ENCODE data around the gene LEP. TPM values are rescaled to one million over a fixed set of nuclear protein-coding genes. Genes with fewer than 3 reads are reported as not detected.

Gene LEP
- total RNA-seq, 1 experiment from 2014 or later = not detected

GRCh38 chr7:128260069-128260795 is 19.2 kb downstream of the LEP start:
- intact Hi-C loops (cut with micrococcal nuclease; ENCODE audit: unreplicated experiment) = no loop called here
- BruUV-seq (replicated peaks) = no TSS peak
- in situ Hi-C loops (cut with HindIII; ENCODE audit: low pct_unique_long_range_greater_than_20kb, low sequenced_read_pairs) = no loop called here
- DNase-seq (ENCODE audit: low read depth, low spot score) = no peak
- ChIA-PET CTCF (no interaction called here), POLR2A (no interaction called here)
- H3K27ac ChIP-seq (ENCODE audit: low read length) = no peak overlapping the region
- no peak for ATAC-seq
- no peaks in the 10 kb centered on the region for H3K36me3 ChIP-seq (ENCODE audit: control insufficient read depth, insufficient read depth, low read length)
- H3K9me3 ChIP-seq (ENCODE audit: control insufficient read depth, insufficient read depth, low read depth, low read length) = no peaks in the 10 kb centered on the region
- no peak overlapping the region for H3K4me3 ChIP-seq (ENCODE audit: low read depth in 2 of 2, low read length in 2 of 2)
- no peaks in the 10 kb centered on the region for H3K4me1 ChIP-seq (ENCODE audit: control insufficient read depth, insufficient read depth, low read length)
- no peaks in the 10 kb centered on the region; the same call in 1 of the 2 replicates for H3K27me3 ChIP-seq (ENCODE audit: control insufficient read depth, insufficient read depth, low read length)
- TF ChIP-seq REST (IDR thresholded peaks at IDR 0.05; ENCODE audit: insufficient read depth in 1 of 2, low read depth in 2 of 2, low read length in 1 of 2) = no peak

GRCh38 chr7:128262273-128263028 is 21.4 kb downstream of the LEP start:
- H3K9me3 ChIP-seq (ENCODE audit: control insufficient read depth, insufficient read depth, low read depth, low read length) = no peaks in the 10 kb centered on the region
- H3K27ac ChIP-seq (ENCODE audit: low read length) = no peak overlapping the region
- POLR2A ChIA-PET = no interaction called here
- no TSS peak for BruUV-seq (replicated peaks)
- TF ChIP-seq CTCF (IDR thresholded peaks at IDR 0.05) = no peak
- no peak for TF ChIP-seq TCF7L2 (IDR thresholded peaks at IDR 0.05; ENCODE audit: low read depth, low read length)
- TF ChIP-seq REST (IDR thresholded peaks at IDR 0.05; ENCODE audit: insufficient read depth in 1 of 2, low read depth in 2 of 2, low read length in 1 of 2) = no peak
- no peak for TF ChIP-seq SIN3A (IDR thresholded peaks at IDR 0.05; ENCODE audit: borderline replicate concordance, insufficient read depth, low read depth, low read length)
- TF ChIP-seq POLR2AphosphoS5 (IDR thresholded peaks at IDR 0.05; ENCODE audit: low read depth, low read length) = no peak
- H3K36me3 ChIP-seq (ENCODE audit: control insufficient read depth, insufficient read depth, low read length) = no peaks in the 10 kb centered on the region
- no peaks in the 10 kb centered on the region for H3K4me1 ChIP-seq (ENCODE audit: control insufficient read depth, insufficient read depth, low read length)
- intact Hi-C loops (cut with micrococcal nuclease; ENCODE audit: unreplicated experiment) = no loop called here
- DNase-seq (ENCODE audit: low read depth, low spot score) (no peak), ATAC-seq (no peak)
- no peak overlapping the region for H3K4me3 ChIP-seq (ENCODE audit: low read depth in 2 of 2, low read length in 2 of 2)
- in situ Hi-C loops (cut with HindIII; ENCODE audit: low pct_unique_long_range_greater_than_20kb, low sequenced_read_pairs) = no loop called here
- H3K27me3 ChIP-seq (ENCODE audit: control insufficient read depth, insufficient read depth, low read length) = 0 out of 2 replicates have a peak, but pooled peaks cover 3% of the 10 kb centered on the region
- CTCF ChIA-PET = interaction anchor here (0.7 kb wide), 1 partner anchor 12 kb away, joined by 3 read pairs; no protein-coding TSS in a partner anchor

Measured in Panc1 (cell line).